ENCODE results near the gene FBXO11.
"Not testable (repeated sequence)": the region's sequence is repeated elsewhere in the genome, so short reads cannot be mapped to it uniquely, and the experiment has no call there.

FBXO11 gene

GRCh38 chr2:47906157-47907038 is at the start of gene FBXO11:
Gene FBXO11 (minus strand): TSS chr2:47906498. CDS start chr2:47905720, 778 bp downstream.
- DNase-seq, result peak; percentile 97 to 99

DNA sequence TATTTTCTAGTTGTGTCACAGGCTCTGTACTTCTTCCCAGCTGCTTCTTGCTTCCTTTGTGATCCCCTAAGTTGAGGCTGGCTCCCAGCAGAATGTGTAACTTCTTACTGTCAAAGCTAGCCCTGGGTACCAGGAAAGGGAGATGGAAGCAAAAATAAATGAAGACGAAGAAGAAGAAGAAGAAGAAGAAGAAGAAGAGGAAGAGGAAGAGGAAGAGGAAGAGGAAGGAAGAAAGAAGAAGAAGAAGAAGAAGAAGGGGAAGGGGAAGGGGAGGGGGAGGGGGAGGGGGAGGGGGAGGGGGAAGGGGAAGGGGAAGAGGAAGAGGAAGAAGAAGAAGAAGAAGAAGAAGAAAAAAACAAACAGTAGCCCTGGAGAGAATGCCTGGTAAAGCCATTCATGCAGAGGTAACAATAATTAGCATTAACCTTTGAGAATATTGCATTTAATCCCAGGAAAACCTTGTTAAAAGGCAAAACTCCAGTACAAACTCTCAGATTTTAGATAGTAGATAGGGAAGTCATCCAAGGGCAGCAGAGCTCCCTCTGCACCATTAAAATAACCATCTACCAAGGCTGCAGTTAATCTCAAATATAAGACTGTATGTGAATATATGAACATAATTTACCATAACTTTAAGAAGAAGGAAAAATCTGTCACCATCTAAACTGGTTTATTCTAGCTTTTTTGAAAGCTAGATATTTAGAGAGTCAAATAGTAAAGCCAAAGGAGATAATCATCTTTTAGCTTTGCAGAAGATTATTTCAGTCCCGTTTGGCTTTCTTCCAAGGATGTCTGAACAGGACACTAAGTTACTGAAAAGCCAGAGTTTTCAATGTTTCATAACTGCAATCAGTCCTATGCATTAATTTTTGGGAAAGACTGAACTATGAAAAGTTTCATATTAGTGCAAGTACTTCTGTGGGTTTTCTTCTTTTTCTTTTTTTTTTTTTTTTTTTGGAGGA is 44.3 kb upstream of the FBXO11 start:
- no peak for DNase-seq

- DNase-seq, result no peak
Measured at GRCh38 chr2:47946593-47946992, 40.3 kb upstream of the FBXO11 start.

- DNase-seq, result no peak
Measured at GRCh38 chr2:47945046-47945781, 38.9 kb upstream of the FBXO11 start.

- DNase-seq, result no peak
Measured at GRCh38 chr2:47941936-47942335, 35.6 kb upstream of the FBXO11 start.

GRCh38 chr2:47937677-47938076 is 31.4 kb upstream of the FBXO11 start:
- no peak for DNase-seq

DNA sequence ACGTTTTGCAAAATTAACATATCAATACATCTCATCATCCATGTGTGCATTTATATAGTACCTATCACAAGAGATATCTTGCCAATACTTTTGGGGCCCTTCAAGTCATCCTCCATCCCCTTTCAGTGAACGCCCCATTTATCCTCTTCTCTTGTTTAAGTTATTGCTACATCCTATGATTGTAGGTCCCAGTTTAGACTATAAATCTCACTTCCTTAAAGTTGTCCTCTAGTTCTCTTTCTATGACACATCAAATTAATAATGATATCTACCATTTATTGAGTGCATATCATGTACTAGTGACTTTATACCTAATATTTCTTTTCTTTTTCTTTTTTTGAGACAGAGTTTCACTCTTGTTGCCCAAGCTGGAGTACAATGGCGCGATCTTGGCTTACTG is 28.8 kb upstream of the FBXO11 start:
- peak; percentile 8 to 18 for DNase-seq

DNA sequence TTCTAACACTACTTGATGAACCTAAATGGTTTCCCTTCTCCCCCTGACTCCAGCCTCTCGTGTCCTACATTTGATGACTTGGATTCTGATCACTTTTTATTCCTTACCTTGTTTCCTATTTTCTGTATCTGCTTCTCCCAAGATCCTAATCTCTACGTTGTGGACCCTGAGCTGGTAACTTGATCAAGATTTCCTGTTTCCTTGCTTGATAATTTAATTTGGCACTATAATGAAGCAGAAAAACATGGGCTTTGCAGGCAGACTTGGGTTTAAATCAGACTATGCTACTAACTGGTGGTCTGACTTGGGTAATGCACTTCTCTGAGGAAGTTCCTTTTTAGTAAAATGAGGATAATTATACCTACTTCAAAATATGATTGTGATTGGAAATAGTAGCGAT is 11.7 kb upstream of the FBXO11 start:
- no peak for DNase-seq

DNA sequence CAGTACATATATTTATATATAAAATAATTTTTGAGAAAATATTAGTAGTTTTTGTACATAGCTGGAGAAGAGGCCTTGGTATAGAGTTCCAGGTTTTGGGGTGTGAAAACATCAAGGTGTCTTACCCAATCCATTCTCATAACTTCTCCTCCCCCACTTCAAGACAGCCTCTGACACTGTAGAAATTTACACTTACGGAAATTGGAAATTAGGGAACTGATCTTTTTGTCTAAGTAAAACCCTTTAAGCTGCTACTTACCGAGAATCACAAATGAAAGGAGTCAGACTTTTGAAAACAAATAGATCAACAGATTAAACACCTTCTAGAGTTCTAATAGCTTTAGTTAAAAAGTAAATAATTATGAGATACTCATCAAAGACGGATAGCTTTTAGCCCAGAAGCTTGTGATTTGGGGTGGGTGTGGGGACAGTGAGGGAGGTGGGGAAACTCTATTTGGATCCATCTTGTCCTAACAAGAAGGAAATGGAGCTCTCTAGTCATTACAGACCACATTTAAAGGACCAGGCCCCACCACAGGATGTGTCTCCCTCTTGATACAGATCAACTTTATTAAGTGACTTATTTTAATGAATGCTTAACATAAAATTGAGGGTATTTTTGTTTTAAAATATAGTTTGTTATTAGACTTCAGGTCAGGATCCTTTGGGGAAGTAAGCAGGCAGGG is 11.1 kb upstream of the FBXO11 start:
- DNase-seq, result peak; percentile 39 to 49

- no peak for DNase-seq
Measured at GRCh38 chr2:47916412-47916811, 10.1 kb upstream of the FBXO11 start.

DNA sequence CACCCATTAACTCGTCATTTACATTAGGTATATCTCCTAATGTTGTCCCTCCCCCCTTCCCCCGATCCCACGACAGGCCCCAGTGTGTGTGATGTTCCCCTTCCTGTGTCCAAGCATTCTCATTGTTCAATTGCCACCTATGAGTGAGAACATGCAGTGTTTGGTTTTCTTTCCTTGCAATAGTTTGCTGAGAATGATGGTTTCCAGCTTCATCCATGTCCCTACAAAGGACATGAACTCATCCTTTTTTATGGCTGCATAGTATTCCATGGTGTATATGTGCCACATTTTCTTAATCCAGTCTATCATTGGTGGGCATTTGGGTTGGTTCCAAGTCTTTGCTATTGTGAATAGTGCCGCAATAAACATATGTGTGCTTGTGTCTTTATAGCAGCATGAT is 4.4 kb upstream of the FBXO11 start:
- not testable (repeated sequence) for DNase-seq

DNA sequence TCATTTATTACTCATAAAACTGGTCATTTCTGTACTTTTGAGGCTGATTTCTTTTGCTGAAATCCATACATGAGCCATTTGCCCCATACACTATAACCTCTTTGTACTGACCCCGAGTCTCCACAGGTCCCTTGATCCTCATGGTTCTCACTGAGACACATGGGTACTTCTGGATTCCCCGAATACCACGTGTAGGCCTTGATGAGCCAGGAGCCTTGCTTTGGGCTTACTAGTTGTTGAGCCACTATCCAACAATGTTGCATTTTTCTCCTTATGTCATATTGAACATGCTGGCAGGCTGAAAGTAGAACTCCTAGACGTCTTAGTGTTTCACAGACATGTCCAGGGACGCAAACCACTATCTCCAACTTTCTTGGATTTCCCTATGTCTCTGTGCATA is 2.4 kb upstream of the FBXO11 start:
- no peak for DNase-seq

DNA sequence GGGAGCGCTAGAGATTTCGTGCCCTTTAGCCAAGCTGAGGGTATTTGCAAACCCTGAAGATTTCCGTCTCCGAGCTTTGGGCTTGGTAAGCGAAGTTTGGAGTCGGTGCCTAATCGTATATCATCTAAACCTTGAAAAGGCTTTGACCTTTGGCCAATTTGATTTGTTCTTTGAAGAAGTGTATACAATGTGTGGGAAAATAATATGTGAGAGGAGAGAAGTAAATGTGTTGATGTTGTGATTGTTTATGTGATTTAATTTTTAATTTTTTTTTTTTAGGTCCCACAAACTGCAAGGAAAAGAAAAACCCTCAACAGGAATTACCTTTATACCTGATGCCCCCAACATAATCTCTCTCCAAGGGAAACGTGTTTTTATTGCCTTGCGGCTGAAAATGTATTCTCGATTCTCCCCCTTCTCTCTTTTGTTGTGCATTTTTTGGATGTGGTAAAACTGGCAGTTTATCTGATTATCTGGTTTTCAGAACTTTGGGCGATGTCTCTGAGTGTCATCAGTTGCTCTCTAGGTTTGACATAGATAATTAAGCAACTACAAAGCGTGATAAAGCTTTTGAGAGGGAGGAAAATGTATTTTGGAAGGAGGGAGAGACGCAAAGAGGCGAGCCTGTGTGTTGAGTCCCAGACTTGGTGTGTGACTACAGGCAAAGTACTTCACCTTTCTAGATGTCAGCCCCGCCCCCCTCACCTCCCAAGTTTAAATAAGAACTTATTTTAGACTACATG is 912 bp upstream of the FBXO11 start:
- DNase-seq, result no peak

GRCh38 chr2:47905386-47906156 is 727 bp downstream of the FBXO11 start:
- DNase-seq, result peak in 1 of 2 donors; percentile 40

- DNase-seq, result no peak
Measured at GRCh38 chr2:47903781-47904490, 2.4 kb downstream of the FBXO11 start.

DNA sequence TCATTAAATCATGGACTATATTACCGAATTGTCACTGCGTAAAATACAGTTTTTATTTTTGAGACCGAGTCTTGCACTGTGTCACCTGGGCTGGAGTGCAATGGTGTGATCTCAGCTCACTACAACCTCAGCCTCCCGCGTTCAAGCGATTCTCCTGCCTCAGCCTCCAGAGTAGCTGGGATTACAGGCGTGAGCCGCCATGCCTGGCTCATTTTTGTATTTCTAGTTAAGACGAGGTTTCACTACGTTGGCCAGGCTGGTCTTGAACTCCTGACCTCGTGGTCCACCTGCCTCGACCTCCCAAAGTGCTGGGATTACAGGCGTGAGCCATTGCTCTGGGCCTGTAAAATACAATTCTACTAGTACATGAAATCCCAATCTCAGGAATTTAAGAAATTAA is 4.4 kb downstream of the FBXO11 start:
- not testable (repeated sequence) for DNase-seq

GRCh38 chr2:47900857-47901256 is 5.4 kb downstream of the FBXO11 start:
- DNase-seq, result no peak

- DNase-seq, result no peak
Measured at GRCh38 chr2:47899915-47900816, 6.1 kb downstream of the FBXO11 start.

Measured in inflammatory macrophage treated with lipopolysaccharide for 1 hour (primary cell).